ENCODE measurements around the gene LRG1. TPM values are rescaled to one million over a fixed set of nuclear protein-coding genes. Genes with fewer than 3 reads are reported as not detected.
"Not testable (repeated sequence)": the region's sequence is repeated elsewhere in the genome, so short reads cannot be mapped to it uniquely, and the experiment has no call there.

The LRG1 gene
- total RNA-seq, 2 donors from 2014 or later: 11.6 to 31.8 TPM

DNA sequence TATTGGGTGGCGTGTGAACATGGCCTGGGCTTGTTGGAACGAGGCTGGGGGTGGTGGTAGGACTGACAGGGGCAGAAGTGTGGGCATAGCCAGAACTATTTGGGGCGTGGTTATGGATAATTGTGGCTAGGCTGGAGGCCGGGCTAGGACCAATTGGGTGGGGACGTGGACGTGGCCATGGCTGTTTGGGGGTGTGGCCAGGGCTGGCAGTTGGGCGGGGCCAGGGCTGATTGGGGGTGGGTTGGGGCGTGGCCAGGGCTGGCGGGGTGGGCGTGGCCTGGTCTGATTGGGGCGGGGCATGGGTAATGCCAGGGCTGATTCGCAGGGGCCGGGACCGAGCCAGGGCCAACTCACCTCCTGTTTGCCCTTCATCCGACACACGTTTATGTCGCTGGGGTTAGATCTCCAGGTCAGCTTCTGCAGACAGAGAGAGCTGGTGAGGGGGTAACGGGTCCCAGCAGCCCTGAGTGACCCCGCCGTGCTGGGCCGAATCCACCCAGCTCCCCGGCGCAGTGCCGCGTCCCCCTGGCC, 16.8 kb upstream of the LRG1 start:
- peak; percentile 73 for ATAC-seq
- intact Hi-C loops (cut with DNase I, micrococcal nuclease): no loop called here
- DNase-seq: peak; percentile 39 to 54

GRCh38 chr19:4555657-4556561, 16.1 kb upstream of the LRG1 start:
- peak in 1 of 2 donors; percentile 34 for DNase-seq
- intact Hi-C loops (cut with DNase I, micrococcal nuclease): no loop called here
- peak; percentile 70 for ATAC-seq

- DNase-seq (no peak), ATAC-seq (no peak)
- intact Hi-C loops (cut with DNase I, micrococcal nuclease): no loop called here
These were observed 14.9 kb upstream of the LRG1 start for GRCh38 chr19:4554717-4555116.

DNA sequence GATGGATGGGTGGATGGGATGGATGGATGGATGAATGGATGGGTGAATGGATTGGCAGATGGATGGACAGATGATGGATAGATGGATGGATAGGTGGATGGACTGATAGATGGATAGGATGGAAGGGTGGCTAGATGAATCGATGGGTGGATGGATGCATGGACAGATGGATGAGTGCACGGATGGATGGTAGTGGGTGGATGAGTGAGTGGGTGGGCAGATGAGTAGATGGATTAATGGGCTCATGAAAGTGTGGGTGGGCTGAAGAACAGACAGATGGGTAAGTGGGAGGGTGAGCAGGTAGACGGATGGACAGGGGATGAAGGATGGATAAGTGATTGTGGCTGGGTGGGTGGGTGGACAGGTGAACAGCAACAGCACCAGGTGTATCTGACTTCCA, 13.9 kb upstream of the LRG1 start:
- no peak for DNase-seq
- ATAC-seq: no peak
- intact Hi-C loops (cut with DNase I, micrococcal nuclease): no loop called here

DNA sequence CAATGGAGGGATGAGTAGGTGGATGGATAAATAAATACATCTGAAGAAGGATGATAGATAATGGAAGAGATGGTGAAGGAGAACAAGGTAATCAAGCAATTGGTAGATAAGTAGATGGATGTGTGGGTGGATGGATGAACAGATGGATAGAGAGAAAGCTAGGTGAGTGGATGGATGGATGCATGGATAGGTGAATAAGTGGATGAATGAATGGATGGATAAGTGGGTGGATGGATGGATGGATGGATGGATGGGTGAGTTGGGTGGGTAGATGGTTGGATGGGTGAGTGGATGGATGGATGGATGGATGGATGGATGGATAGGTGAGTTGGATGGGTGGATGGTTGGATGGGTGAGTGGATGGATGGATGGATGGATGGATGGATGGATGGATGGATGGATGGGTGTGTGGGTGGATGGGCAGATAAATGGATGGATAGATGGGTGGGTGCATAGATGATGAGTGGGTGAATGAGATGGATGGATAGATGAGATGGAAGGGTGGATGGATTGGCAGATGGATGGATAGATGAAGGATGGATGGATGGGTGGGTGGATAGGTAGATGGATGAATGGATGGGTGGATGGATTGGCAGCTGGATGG, 13.4 kb upstream of the LRG1 start:
- DNase-seq (no peak), ATAC-seq (no peak)
- intact Hi-C loops (cut with DNase I, micrococcal nuclease): no loop called here

DNA sequence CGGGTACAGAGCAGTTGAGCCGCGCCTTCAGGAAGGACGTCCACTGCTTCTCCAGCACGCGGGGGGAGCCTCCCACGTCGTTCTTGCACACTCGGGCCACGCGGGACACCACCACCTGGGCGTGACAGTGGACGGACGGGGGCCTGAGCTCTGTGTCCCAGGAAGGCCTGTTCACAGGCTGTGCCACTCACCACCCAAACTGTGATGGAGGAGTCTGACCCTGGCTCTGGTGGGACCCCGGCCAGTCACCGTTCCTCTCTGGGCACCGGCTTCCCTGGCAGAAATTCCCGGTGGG, 12.6 kb upstream of the LRG1 start:
- intact Hi-C loops (cut with DNase I, micrococcal nuclease): no loop called here
- ATAC-seq (peak; percentile 46), DNase-seq (no peak)

GRCh38 chr19:4550479-4551050, 10.7 kb upstream of the LRG1 start:
- DNase-seq (no peak), ATAC-seq (no peak)
- intact Hi-C loops (cut with DNase I, micrococcal nuclease): no loop called here

DNA sequence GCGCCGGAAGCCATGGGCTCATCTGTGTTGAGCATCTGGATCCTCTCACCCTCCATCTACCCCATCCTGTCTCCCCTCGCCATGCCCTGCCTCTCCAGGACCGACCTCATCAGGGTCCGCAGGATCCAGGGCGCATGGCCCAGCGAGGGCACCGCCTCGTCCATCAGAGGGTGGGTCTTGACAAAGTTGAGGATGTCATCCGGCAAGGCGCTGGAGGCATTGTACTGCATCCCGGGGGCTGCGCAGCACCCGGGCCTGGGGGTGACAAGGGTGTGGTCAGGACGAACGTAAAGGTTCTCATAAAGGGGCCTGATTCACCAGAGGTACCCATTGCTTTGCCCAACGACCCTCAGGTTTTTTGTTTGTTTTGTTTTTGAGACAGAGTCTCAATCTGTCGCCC, 10.2 kb upstream of the LRG1 start:
- intact Hi-C loops (cut with DNase I, micrococcal nuclease): no loop called here
- DNase-seq (no peak), ATAC-seq (no peak)

DNA sequence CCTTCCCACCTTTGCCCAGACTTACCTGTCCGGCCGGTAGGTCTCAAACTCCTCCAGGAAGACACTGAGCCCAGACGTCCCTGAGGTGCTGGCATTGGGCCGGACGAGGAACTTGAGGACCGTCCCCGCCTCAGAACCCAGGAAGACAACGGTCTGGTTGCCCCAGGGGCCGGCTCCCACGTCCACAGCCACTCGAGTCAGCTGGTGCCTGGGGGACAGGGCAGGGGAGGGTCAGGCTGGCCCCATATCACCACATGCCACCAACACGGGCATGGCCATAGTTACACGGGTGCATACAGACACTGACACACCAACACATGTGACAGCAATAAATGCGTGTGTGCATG, 8.4 kb upstream of the LRG1 start:
- intact Hi-C loops (cut with DNase I, micrococcal nuclease): no loop called here
- ATAC-seq: peak; percentile 15
- DNase-seq: no peak

DNA sequence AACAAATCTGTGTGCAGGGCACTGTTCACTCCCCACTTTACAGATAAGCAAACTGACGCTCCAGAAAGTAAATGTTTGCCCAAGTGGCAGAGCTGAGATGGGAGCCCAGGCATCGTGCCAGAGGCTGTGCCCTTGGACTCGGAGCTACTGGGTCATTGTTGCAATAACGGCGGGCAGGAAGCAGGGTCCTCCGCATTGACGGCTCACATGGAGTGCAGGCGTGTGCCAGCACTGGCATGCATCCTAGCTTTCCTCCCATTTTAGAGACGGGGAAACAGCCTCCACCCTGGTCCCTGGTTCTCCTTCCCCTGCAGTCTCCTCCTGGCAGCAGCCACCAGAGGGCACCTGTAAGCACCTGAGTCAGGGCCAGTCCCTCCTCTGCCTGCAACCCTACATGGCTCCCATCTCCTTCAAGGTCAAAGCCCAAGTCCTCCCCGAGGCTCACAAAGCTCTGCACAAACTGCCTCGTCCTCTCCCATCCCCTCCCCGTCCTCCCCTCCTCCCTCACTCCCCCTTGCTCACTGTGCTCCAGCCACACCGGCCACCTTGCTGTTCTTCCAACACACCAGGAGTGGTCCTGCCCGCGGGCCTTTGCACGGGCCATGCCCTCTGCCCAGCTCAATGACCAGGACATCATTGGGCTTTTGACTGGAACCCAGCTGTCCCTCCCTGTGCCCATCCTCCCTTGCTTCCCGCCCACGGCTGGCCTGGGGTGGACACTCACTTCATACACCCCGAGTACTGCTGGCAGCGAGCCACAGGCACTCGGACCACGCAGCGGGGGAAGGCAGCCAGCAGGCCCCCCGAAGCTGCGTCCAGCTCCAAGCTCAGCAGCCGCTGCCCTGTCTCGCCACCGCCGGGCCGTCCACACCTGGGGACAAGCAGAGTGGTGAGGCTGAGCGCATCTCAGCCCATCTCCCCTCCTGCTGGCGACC, 7.7 kb upstream of the LRG1 start:
- ATAC-seq: peak; percentile 59
- intact Hi-C loops (cut with DNase I, micrococcal nuclease): no loop called here
- no peak for DNase-seq

- no peak for DNase-seq
- ATAC-seq: no peak
- intact Hi-C loops (cut with DNase I, micrococcal nuclease): no loop called here
These were observed 4.2 kb upstream of the LRG1 start for GRCh38 chr19:4543842-4544647.

- ATAC-seq (no peak), DNase-seq (no peak)
- intact Hi-C loops (cut with DNase I, micrococcal nuclease): no loop called here
These were observed 3.3 kb upstream of the LRG1 start for GRCh38 chr19:4542896-4543841.

DNA sequence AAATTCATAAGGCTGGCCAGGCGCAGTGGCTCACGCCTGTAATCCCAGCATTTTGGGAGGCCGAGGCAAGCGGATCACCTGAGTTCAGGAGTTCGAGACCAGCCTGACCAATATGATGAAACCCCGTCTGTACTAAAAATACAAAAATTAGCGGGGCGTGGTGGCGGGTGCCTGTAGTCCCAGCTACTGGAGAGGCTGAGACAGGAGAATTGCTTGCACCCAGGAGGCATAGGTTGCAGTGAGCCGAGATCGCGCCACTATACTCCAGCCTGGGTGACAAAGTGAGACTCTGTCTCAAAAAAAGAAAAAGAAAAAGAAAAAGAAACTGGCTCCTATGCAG, 1.9 kb upstream of the LRG1 start:
- ATAC-seq; intact Hi-C loops (cut with DNase I, micrococcal nuclease): not testable (repeated sequence)

GRCh38 chr19:4541114-4541805, 1.4 kb upstream of the LRG1 start:
- DNase-seq (no peak), ATAC-seq (no peak)
- intact Hi-C loops (cut with DNase I, micrococcal nuclease): no loop called here

More for the DNA sequence above, 1.9 kb upstream of the LRG1 start:
- not testable (repeated sequence) for DNase-seq

GRCh38 chr19:4539169-4539692, 605 bp downstream of the LRG1 start:
- no peak for ATAC-seq
- intact Hi-C loops (cut with DNase I, micrococcal nuclease): no loop called here
- no peak for DNase-seq

DNA sequence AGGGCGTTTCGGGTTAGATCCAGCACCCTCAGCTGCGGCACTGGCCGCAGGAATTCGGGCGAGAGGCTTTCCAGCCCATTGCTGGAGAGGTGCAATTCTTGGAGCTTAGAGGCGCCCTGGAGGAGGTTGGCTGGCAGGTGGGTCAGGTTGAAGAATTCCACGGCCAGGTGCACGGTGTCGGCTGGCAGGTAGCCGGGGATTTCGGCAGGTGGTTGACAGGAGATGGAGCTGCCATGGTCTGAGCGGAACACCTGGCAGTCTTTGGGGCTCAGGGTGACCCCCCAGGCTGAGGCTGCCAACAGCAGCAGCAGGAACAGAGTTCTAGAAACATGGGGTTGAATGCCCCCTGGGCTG, 1.3 kb downstream of the LRG1 start:
- ATAC-seq: no peak
- intact Hi-C loops (cut with DNase I, micrococcal nuclease): no loop called here
- no peak for DNase-seq

All from left colon (tissue), 2 donors.